GM12874 (cell line): ENCODE results near the gene GUCA2A.

Experiments used
- CTCF ChIP-seq: IDR thresholded peaks from 2 replicates; pipeline ENCODE4 v1.5.1; 2011; ENCODE audit warnings: low read depth, mild to moderate bottlenecking, control low read depth, low read length, moderate library complexity; ENCODE audit not compliant: insufficient read depth

GUCA2A gene

GRCh38 chr1:42183210-42183956, 18.8 kb upstream of the GUCA2A start:
- no peak for TF ChIP-seq CTCF

GRCh38 chr1:42181687-42182086, 17.1 kb upstream of the GUCA2A start:
- no peak for TF ChIP-seq CTCF

GRCh38 chr1:42179900-42180329, 15.4 kb upstream of the GUCA2A start:
- no peak for TF ChIP-seq CTCF

GRCh38 chr1:42179275-42179674, 14.7 kb upstream of the GUCA2A start:
- no peak for TF ChIP-seq CTCF

- no peak for TF ChIP-seq CTCF
Observed at GRCh38 chr1:42178249-42178648, 13.7 kb upstream of the GUCA2A start.

- no peak for TF ChIP-seq CTCF
Observed at GRCh38 chr1:42177541-42177981, 13.0 kb upstream of the GUCA2A start.

- peak; percentile 73 for TF ChIP-seq CTCF
Observed at GRCh38 chr1:42176902-42177519, 12.5 kb upstream of the GUCA2A start.
